ENCODE results near the gene SPATA2.
"Not testable (repeated sequence)": the region's sequence is repeated elsewhere in the genome, so short reads cannot be mapped to it uniquely, and the experiment has no call there.

SPATA2 gene

GRCh38 chr20:49915380-49916145, at the start of gene SPATA2:
TSS of gene SPATA2 (minus strand) at chr20:49915529. CDS start at chr20:49908490, 7,039 bp downstream.
- peak within 1 kb of the TSS; percentile 89 for H3K4me2 ChIP-seq (ENCODE audit: low read depth, low read length)
- peaks cover 15% of the 10 kb centered on the region for H3F3A ChIP-seq (ENCODE audit: insufficient read depth, low read length)
- H3K27me3 ChIP-seq (replicated peaks; ENCODE audit: insufficient read depth, low read length), result no peaks in the 10 kb centered on the region
- peak within 1 kb of the TSS; percentile 99 for H3K9ac ChIP-seq (ENCODE audit: low read length)
- peak; percentile 96 for DNase-seq
- H3K27ac ChIP-seq (ENCODE audit: low read length), result peak within 1 kb of the TSS; percentile 100
- TF ChIP-seq EZH2 (optimal IDR thresholded peaks at IDR 0.05; ENCODE audit: low read depth, low read length) (no peak), EZH2phosphoT487 (IDR thresholded peaks at IDR 0.05; ENCODE audit: low read length) (no peak), CTCF (IDR thresholded peaks at IDR 0.05; ENCODE audit: low read length) (no peak)
- no peaks in the 10 kb centered on the region for H4K20me1 ChIP-seq (ENCODE audit: insufficient read depth, low read length)
- H2AFZ ChIP-seq (ENCODE audit: low read length), result peak within 1 kb of the TSS; percentile 97
- H3K9me3 ChIP-seq (replicated peaks; ENCODE audit: insufficient read depth, low read length), result no peaks in the 10 kb centered on the region
- H3K79me2 ChIP-seq (ENCODE audit: low read length), result peaks cover 49% of the 10 kb centered on the region
- H3K4me1 ChIP-seq (ENCODE audit: low read length), result peaks cover 15% of the 10 kb centered on the region
- no peaks in the 10 kb centered on the region for H3K36me3 ChIP-seq (replicated peaks; ENCODE audit: insufficient read depth, low read length)
- H3K4me3 ChIP-seq (ENCODE audit: low read length), result peak within 1 kb of the TSS; percentile 99
- H3K9me2 ChIP-seq (replicated peaks; ENCODE audit: insufficient read depth, low read length), result no peaks in the 10 kb centered on the region

- Histone ChIP-seq H3K9me3 (replicated peaks; ENCODE audit: insufficient read depth, low read length) (no peaks in the 10 kb centered on the region), H4K20me1 (ENCODE audit: insufficient read depth, low read length) (no peaks in the 10 kb centered on the region), H2AFZ (ENCODE audit: low read length) (no peak overlapping the region), H3K4me3 (ENCODE audit: low read length) (no peak overlapping the region), H3K9me2 (replicated peaks; ENCODE audit: insufficient read depth, low read length) (no peaks in the 10 kb centered on the region), H3K27ac (ENCODE audit: low read length) (no peak overlapping the region), H3K27me3 (replicated peaks; ENCODE audit: insufficient read depth, low read length) (no peaks in the 10 kb centered on the region), H3F3A (ENCODE audit: insufficient read depth, low read length) (no peaks in the 10 kb centered on the region), H3K36me3 (replicated peaks; ENCODE audit: insufficient read depth, low read length) (no peaks in the 10 kb centered on the region), H3K9ac (ENCODE audit: low read length) (no peak overlapping the region), H3K79me2 (ENCODE audit: low read length) (no peaks in the 10 kb centered on the region), H3K4me2 (ENCODE audit: low read depth, low read length) (no peak overlapping the region), H3K4me1 (ENCODE audit: low read length) (no peaks in the 10 kb centered on the region)
- DNase-seq, result no peak
- no peak for TF ChIP-seq EZH2 (optimal IDR thresholded peaks at IDR 0.05; ENCODE audit: low read depth, low read length)
- no peak for TF ChIP-seq CTCF (IDR thresholded peaks at IDR 0.05; ENCODE audit: low read length)
- TF ChIP-seq EZH2phosphoT487 (IDR thresholded peaks at IDR 0.05; ENCODE audit: low read length), result no peak
Observed at GRCh38 chr20:49961413-49961812, 46.1 kb upstream of the SPATA2 start.

- H3K4me2 ChIP-seq (ENCODE audit: low read depth, low read length); H2AFZ ChIP-seq (ENCODE audit: low read length); H3K9me2 ChIP-seq (replicated peaks; ENCODE audit: insufficient read depth, low read length); H3K27ac ChIP-seq (ENCODE audit: low read length); H3K36me3 ChIP-seq (replicated peaks; ENCODE audit: insufficient read depth, low read length); H3K4me1 ChIP-seq (ENCODE audit: low read length); H4K20me1 ChIP-seq (ENCODE audit: insufficient read depth, low read length); H3K79me2 ChIP-seq (ENCODE audit: low read length); H3F3A ChIP-seq (ENCODE audit: insufficient read depth, low read length); H3K4me3 ChIP-seq (ENCODE audit: low read length); H3K27me3 ChIP-seq (replicated peaks; ENCODE audit: insufficient read depth, low read length); H3K9me3 ChIP-seq (replicated peaks; ENCODE audit: insufficient read depth, low read length); H3K9ac ChIP-seq (ENCODE audit: low read length); DNase-seq: not testable (repeated sequence)
Observed at GRCh38 chr20:49957089-49957938, 42.0 kb upstream of the SPATA2 start.
